HG03558 (cell line): ENCODE results near the gene EI24.
"Not testable (repeated sequence)": the region's sequence is repeated elsewhere in the genome, so short reads cannot be mapped to it uniquely, and the experiment has no call there.

Experiments
- ATAC-seq: cut with Tn5 transposase; IDR thresholded peaks from one replicate; pipeline ENCODE4 v1.9.1; 2021; ENCODE audit warnings: moderate number of reproducible peaks; ENCODE audit not compliant: unreplicated experiment; ENCODE audit errors: extremely low read depth

The EI24 gene

GRCh38 chr11:125568970-125569914 lies at the start of gene EI24:
Gene EI24 (plus strand): TSS chr11:125569477. CDS start chr11:125572528, 3,051 bp downstream.
- peak; percentile 90 for ATAC-seq

GRCh38 chr11:125519860-125520834 lies 49.1 kb upstream of the EI24 start:
- ATAC-seq = no peak

GRCh38 chr11:125525303-125525702 lies 44.0 kb upstream of the EI24 start:
- ATAC-seq = no peak

- no peak for ATAC-seq
Observed at GRCh38 chr11:125532668-125533067, 36.6 kb upstream of the EI24 start.

GRCh38 chr11:125535585-125535984 lies 33.7 kb upstream of the EI24 start:
- ATAC-seq = no peak

GRCh38 chr11:125536834-125537233 lies 32.4 kb upstream of the EI24 start:
- not testable (repeated sequence) for ATAC-seq

- ATAC-seq = no peak
Observed at GRCh38 chr11:125542709-125543108, 26.6 kb upstream of the EI24 start.

GRCh38 chr11:125550780-125551179 lies 18.5 kb upstream of the EI24 start:
- no peak for ATAC-seq

- no peak for ATAC-seq
Observed at GRCh38 chr11:125551835-125552342, 17.4 kb upstream of the EI24 start.

- ATAC-seq = no peak
Observed at GRCh38 chr11:125552927-125553326, 16.4 kb upstream of the EI24 start.

- ATAC-seq = no peak
Observed at GRCh38 chr11:125553357-125553756, 15.9 kb upstream of the EI24 start.

GRCh38 chr11:125554038-125554437 lies 15.2 kb upstream of the EI24 start:
- no peak for ATAC-seq

GRCh38 chr11:125559888-125560287 lies 9.4 kb upstream of the EI24 start:
- ATAC-seq = no peak

- no peak for ATAC-seq
Observed at GRCh38 chr11:125561924-125562323, 7.4 kb upstream of the EI24 start.

- no peak for ATAC-seq
Observed at GRCh38 chr11:125562430-125562829, 6.8 kb upstream of the EI24 start.

GRCh38 chr11:125564357-125564756 lies 4.9 kb upstream of the EI24 start:
- no peak for ATAC-seq

GRCh38 chr11:125566235-125566634 lies 3.0 kb upstream of the EI24 start:
- ATAC-seq = no peak

GRCh38 chr11:125569915-125570621 lies 791 bp downstream of the EI24 start:
- no peak for ATAC-seq

GRCh38 chr11:125570952-125571351 lies 1.7 kb downstream of the EI24 start:
- no peak for ATAC-seq

- no peak for ATAC-seq
Observed at GRCh38 chr11:125572916-125573315, 3.6 kb downstream of the EI24 start.
